ENCODE data around the gene FAM13A. TPM values are rescaled to one million over a fixed set of nuclear protein-coding genes. Genes with fewer than 3 reads are reported as not detected.

FAM13A gene
- polyA plus RNA-seq, 1 of the 3 experiments (the other 2 are of a cell fraction), result 0.67 TPM

DNA sequence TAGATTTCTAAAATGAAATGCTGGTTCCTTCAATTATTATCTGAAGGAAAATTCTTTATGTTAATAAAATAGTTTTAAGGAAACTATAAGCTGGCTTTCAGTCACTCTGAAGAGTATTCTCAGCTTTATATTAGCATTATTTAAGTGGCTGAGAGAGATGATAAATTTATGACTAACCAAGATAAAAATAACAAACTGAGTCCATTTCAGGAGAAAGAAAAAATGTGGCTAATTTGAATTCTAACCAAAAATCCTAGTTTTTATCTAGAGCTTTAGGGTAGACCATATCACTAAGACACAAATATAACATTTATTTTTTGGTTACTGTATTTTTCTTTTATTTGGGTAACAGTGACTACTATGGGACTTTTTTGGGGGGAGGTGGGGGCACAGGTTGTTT, 299.9 kb downstream of the FAM13A start (continued):
- TF ChIP-seq, protein P1, sequence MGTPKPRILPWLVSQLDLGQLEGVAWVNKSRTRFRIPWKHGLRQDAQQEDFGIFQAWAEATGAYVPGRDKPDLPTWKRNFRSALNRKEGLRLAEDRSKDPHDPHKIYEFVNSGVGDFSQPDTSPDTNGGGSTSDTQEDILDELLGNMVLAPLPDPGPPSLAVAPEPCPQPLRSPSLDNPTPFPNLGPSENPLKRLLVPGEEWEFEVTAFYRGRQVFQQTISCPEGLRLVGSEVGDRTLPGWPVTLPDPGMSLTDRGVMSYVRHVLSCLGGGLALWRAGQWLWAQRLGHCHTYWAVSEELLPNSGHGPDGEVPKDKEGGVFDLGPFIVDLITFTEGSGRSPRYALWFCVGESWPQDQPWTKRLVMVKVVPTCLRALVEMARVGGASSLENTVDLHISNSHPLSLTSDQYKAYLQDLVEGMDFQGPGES (IDR thresholded peaks at IDR 0.05; ENCODE audit: low read depth, low read length), result no peak
- TF ChIP-seq, protein P2, sequence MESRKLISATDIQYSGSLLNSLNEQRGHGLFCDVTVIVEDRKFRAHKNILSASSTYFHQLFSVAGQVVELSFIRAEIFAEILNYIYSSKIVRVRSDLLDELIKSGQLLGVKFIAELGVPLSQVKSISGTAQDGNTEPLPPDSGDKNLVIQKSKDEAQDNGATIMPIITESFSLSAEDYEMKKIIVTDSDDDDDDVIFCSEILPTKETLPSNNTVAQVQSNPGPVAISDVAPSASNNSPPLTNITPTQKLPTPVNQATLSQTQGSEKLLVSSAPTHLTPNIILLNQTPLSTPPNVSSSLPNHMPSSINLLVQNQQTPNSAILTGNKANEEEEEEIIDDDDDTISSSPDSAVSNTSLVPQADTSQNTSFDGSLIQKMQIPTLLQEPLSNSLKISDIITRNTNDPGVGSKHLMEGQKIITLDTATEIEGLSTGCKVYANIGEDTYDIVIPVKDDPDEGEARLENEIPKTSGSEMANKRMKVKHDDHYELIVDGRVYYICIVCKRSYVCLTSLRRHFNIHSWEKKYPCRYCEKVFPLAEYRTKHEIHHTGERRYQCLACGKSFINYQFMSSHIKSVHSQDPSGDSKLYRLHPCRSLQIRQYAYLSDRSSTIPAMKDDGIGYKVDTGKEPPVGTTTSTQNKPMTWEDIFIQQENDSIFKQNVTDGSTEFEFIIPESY (IDR thresholded peaks at IDR 0.05; ENCODE audit: borderline replicate concordance, low read depth), result no peak
- TF ChIP-seq GABPA (IDR thresholded peaks at IDR 0.05; ENCODE audit: low read depth) (no peak), RXRA (IDR thresholded peaks at IDR 0.05; ENCODE audit: borderline replicate concordance, low read depth) (no peak), FOXM1 (IDR thresholded peaks at IDR 0.05; ENCODE audit: low read depth) (no peak), TCF12 (IDR thresholded peaks at IDR 0.05) (no peak), ELF1 (IDR thresholded peaks at IDR 0.05) (no peak), CHD2 (IDR thresholded peaks at IDR 0.05; ENCODE audit: low read length, partially characterized antibody) (no peak)

DNA sequence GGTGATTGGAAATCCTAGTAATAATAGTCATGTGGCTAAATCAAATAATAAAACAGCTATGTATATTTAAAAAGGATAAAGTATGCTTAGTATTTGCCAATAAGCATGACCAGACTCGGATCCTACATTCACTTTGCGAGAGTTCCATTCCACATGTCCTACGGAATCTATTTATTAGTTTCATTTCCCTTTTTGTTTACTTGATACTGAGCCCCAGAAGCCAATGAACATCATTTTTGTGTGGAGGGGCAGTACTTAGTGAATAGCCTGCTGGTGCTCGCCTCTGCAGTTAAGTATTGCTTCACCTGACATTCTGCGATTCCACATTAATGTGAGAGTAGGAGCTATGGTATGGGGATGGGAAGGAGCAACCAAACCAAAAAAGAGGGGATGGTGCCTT, 300.8 kb downstream of the FAM13A start:
- Histone ChIP-seq H3K4me3 (ENCODE audit: low read depth in 2 of 2, low read length in 1 of 2) (no peak overlapping the region), H3K9me3 (no peaks in the 10 kb centered on the region), H3F3A (replicated peaks; ENCODE audit: insufficient read depth) (no peaks in the 10 kb centered on the region), H3K9me2 (no peaks in the 10 kb centered on the region), H3K36me3 (replicated peaks in 1 of 2; ENCODE audit: control insufficient read depth in 1 of 2, insufficient read depth in 2 of 2, low read length in 1 of 2) (no peaks in the 10 kb centered on the region), H3K4me1 (ENCODE audit: control insufficient read depth in 1 of 2, insufficient read depth in 2 of 2, low read depth in 1 of 2, low read length in 1 of 2) (peaks cover 0 to 15% of the 10 kb centered on the region in 2 experiments; a peak in 2 of 4 replicates), H3K4me2 (no peak overlapping the region), H3K79me2 (ENCODE audit: insufficient read depth) (no peaks in the 10 kb centered on the region), H3K27me3 (ENCODE audit: insufficient read depth) (no peaks in the 10 kb centered on the region), H3K9ac (no peak overlapping the region), H3K27ac (ENCODE audit: low read depth in 2 of 2, low read length in 1 of 2) (no peak overlapping the region), H2AFZ (ENCODE audit: low read depth) (no peak overlapping the region), H4K20me1 (ENCODE audit: insufficient read depth) (no peaks in the 10 kb centered on the region)
- 95% methylated on average over 5 of the region's 5 CpGs for WGBS (ENCODE audit: low lambda C conversion rate)
- no peak for TF ChIP-seq GABPA (IDR thresholded peaks at IDR 0.05; ENCODE audit: low read depth)
- TF ChIP-seq TEAD4 (IDR thresholded peaks at IDR 0.05; ENCODE audit: borderline replicate concordance, insufficient read depth), result no peak
- TF ChIP-seq NFIC (IDR thresholded peaks at IDR 0.05; ENCODE audit: borderline replicate concordance), result no peak
- TF ChIP-seq NRF1 (IDR thresholded peaks at IDR 0.05; ENCODE audit: low read depth, low read length), result no peak
- TF ChIP-seq, protein P1 (IDR thresholded peaks at IDR 0.05; ENCODE audit: low read depth, low read length), result no peak
- no peak for TF ChIP-seq RFX5 (IDR thresholded peaks at IDR 0.05; ENCODE audit: low read length)
- TF ChIP-seq POLR2AphosphoS5 (IDR thresholded peaks at IDR 0.05; ENCODE audit: low read depth, low read length), result no peak
- TF ChIP-seq YY1 (IDR thresholded peaks at IDR 0.05; ENCODE audit: low read depth), result no peak
- TF ChIP-seq EZH2phosphoT487 (IDR thresholded peaks at IDR 0.05; ENCODE audit: borderline replicate concordance, low read depth), result no peak
- no peak for TF ChIP-seq FOSL2 (IDR thresholded peaks at IDR 0.05; ENCODE audit: borderline replicate concordance, low read depth)
- no peak for TF ChIP-seq MXI1 (IDR thresholded peaks at IDR 0.05; ENCODE audit: low read depth, low read length)
- no peak for TF ChIP-seq FOXM1 (IDR thresholded peaks at IDR 0.05; ENCODE audit: low read depth)
- TF ChIP-seq EP300 (IDR thresholded peaks at IDR 0.05; ENCODE audit: borderline replicate concordance in 1 of 2, low read depth in 1 of 2, low read length in 1 of 2), result no peak
- TF ChIP-seq RCOR1 (IDR thresholded peaks at IDR 0.05; ENCODE audit: low read length), result no peak
- no peak for TF ChIP-seq JUND (IDR thresholded peaks at IDR 0.05)
- TF ChIP-seq CHD2 (IDR thresholded peaks at IDR 0.05; ENCODE audit: low read length, partially characterized antibody), result no peak
- TF ChIP-seq, protein P3, sequence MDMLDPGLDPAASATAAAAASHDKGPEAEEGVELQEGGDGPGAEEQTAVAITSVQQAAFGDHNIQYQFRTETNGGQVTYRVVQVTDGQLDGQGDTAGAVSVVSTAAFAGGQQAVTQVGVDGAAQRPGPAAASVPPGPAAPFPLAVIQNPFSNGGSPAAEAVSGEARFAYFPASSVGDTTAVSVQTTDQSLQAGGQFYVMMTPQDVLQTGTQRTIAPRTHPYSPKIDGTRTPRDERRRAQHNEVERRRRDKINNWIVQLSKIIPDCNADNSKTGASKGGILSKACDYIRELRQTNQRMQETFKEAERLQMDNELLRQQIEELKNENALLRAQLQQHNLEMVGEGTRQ (IDR thresholded peaks at IDR 0.05; ENCODE audit: borderline replicate concordance, low read depth, low read length), result no peak
- TF ChIP-seq SIN3A (IDR thresholded peaks at IDR 0.05; ENCODE audit: borderline replicate concordance, low read depth, low read length), result no peak
- TF ChIP-seq, protein P4, sequence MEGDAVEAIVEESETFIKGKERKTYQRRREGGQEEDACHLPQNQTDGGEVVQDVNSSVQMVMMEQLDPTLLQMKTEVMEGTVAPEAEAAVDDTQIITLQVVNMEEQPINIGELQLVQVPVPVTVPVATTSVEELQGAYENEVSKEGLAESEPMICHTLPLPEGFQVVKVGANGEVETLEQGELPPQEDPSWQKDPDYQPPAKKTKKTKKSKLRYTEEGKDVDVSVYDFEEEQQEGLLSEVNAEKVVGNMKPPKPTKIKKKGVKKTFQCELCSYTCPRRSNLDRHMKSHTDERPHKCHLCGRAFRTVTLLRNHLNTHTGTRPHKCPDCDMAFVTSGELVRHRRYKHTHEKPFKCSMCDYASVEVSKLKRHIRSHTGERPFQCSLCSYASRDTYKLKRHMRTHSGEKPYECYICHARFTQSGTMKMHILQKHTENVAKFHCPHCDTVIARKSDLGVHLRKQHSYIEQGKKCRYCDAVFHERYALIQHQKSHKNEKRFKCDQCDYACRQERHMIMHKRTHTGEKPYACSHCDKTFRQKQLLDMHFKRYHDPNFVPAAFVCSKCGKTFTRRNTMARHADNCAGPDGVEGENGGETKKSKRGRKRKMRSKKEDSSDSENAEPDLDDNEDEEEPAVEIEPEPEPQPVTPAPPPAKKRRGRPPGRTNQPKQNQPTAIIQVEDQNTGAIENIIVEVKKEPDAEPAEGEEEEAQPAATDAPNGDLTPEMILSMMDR (IDR thresholded peaks at IDR 0.05), result no peak
- DNase-seq, result no peak
- POLR2A ChIA-PET, result no interaction called here
- CTCF ChIA-PET, result interaction anchor here (1.1 kb wide), 1 partner anchor 268 kb away, joined by 3 read pairs; no protein-coding TSS in a partner anchor
